Peyer's patch (tissue), 4 donors: ENCODE results near the gene BLTP1.

Experiments
- POLR2A ChIP-seq, 2 donors: fragments of 450-650 bp; IDR thresholded peaks; one replicate each; pipeline ENCODE4 v1.5.1; 2017; ENCODE audit warnings: antibody characterized with exemption in 2 of 2, mild to moderate bottlenecking in 2 of 2, moderate library complexity in 2 of 2
- TF ChIP-seq, protein P1 (sequence below), 6 experiments: fragments of 450-650 bp in 4 of 6; fragments of 200-600 bp in 2 of 6; sonication (generic) in 1 of 6; IDR thresholded peaks; one replicate each; pipeline ENCODE4 v1.5.1; 2017 to 2019; ENCODE audit warnings: antibody characterized with exemption in 6 of 6, mild to moderate bottlenecking in 3 of 6, moderate library complexity in 1 of 6

DNA sequence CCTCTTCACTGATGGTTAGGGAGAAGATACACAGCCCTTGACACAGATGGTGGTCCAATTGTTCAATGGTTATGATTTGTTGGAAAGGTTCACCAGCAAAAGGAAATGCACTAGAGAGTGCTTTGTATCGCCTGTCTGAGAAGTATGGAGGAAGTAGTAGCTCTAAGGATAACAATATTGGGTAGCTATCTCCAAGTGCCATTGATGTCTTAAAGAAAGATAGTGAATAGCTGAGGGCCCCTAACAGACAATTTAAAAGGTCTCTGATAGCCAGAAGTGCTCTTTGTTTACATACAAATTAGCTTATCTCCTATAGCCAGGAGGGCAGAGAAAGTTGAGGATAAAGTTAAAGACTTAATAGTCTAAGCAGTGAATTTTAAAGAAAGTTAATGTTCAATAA lies 33.9 kb upstream of the BLTP1 start:
- TF ChIP-seq, protein P1, sequence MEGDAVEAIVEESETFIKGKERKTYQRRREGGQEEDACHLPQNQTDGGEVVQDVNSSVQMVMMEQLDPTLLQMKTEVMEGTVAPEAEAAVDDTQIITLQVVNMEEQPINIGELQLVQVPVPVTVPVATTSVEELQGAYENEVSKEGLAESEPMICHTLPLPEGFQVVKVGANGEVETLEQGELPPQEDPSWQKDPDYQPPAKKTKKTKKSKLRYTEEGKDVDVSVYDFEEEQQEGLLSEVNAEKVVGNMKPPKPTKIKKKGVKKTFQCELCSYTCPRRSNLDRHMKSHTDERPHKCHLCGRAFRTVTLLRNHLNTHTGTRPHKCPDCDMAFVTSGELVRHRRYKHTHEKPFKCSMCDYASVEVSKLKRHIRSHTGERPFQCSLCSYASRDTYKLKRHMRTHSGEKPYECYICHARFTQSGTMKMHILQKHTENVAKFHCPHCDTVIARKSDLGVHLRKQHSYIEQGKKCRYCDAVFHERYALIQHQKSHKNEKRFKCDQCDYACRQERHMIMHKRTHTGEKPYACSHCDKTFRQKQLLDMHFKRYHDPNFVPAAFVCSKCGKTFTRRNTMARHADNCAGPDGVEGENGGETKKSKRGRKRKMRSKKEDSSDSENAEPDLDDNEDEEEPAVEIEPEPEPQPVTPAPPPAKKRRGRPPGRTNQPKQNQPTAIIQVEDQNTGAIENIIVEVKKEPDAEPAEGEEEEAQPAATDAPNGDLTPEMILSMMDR (IDR thresholded peaks at IDR 0.05), result no peak
- no peak for TF ChIP-seq POLR2A (IDR thresholded peaks at IDR 0.05)
